ENCODE data around the gene NCOR1. TPM values are rescaled to one million over a fixed set of nuclear protein-coding genes. Genes with fewer than 3 reads are reported as not detected.
A peak's percentile ranks its signal among the peaks of the same experiment; 100 is the strongest.

Gene NCOR1
- total RNA-seq, 1 experiment from 2014 or later, result 83.8 TPM

- BruUV-seq (replicated peaks), result no TSS peak
- Histone ChIP-seq H3K36me3 (ENCODE audit: control insufficient read depth, insufficient read depth, low read length) (no peaks in the 10 kb centered on the region; the same call in 1 of the 2 replicates), H3K9me3 (ENCODE audit: control insufficient read depth, insufficient read depth, low read depth, low read length) (no peaks in the 10 kb centered on the region), H3K27me3 (ENCODE audit: control insufficient read depth, insufficient read depth, low read length) (no peaks in the 10 kb centered on the region), H3K4me3 (ENCODE audit: low read depth in 2 of 2, low read length in 2 of 2) (no peak overlapping the region), H3K27ac (ENCODE audit: low read length) (no peak overlapping the region), H3K4me1 (ENCODE audit: control insufficient read depth, insufficient read depth, low read length) (no peaks in the 10 kb centered on the region)
- POLR2A ChIA-PET, result no interaction called here
- no peak for ATAC-seq
- TF ChIP-seq REST (IDR thresholded peaks at IDR 0.05; ENCODE audit: insufficient read depth in 1 of 2, low read depth in 2 of 2, low read length in 1 of 2) (no peak), TCF7L2 (IDR thresholded peaks at IDR 0.05; ENCODE audit: low read depth, low read length) (no peak), CTCF (IDR thresholded peaks at IDR 0.05) (no peak)
- intact Hi-C loops (cut with micrococcal nuclease; ENCODE audit: unreplicated experiment) (no loop called here), in situ Hi-C loops (cut with HindIII; ENCODE audit: low pct_unique_long_range_greater_than_20kb, low sequenced_read_pairs) (no loop called here)
- CTCF ChIA-PET, result no interaction called here
- DNase-seq (ENCODE audit: low read depth, low spot score), result peak; percentile 35
Observed at GRCh38 chr17:16106161-16106891, 109.0 kb downstream of the NCOR1 start.

GRCh38 chr17:16104189-16104588 lies 111.1 kb downstream of the NCOR1 start:
- no peak for ATAC-seq
- intact Hi-C loops (cut with micrococcal nuclease; ENCODE audit: unreplicated experiment), result no loop called here
- no TSS peak for BruUV-seq (replicated peaks)
- H3K9me3 ChIP-seq (ENCODE audit: control insufficient read depth, insufficient read depth, low read depth, low read length), result no peaks in the 10 kb centered on the region
- H3K4me1 ChIP-seq (ENCODE audit: control insufficient read depth, insufficient read depth, low read length), result no peaks in the 10 kb centered on the region
- H3K4me3 ChIP-seq (ENCODE audit: low read depth in 2 of 2, low read length in 2 of 2), result no peak overlapping the region
- ChIA-PET CTCF (no interaction called here), POLR2A (interaction anchor here (0.6 kb wide), 1 partner anchor 123 kb away, joined by 5 read pairs; no protein-coding TSS in a partner anchor)
- H3K27ac ChIP-seq (ENCODE audit: low read length), result no peak overlapping the region
- H3K27me3 ChIP-seq (ENCODE audit: control insufficient read depth, insufficient read depth, low read length), result no peaks in the 10 kb centered on the region
- DNase-seq (ENCODE audit: low read depth, low spot score), result no peak
- TF ChIP-seq REST (IDR thresholded peaks at IDR 0.05; ENCODE audit: insufficient read depth in 1 of 2, low read depth in 2 of 2, low read length in 1 of 2), result no peak
- no peak for TF ChIP-seq SIN3A (IDR thresholded peaks at IDR 0.05; ENCODE audit: borderline replicate concordance, insufficient read depth, low read depth, low read length)
- no peak for TF ChIP-seq CTCF (IDR thresholded peaks at IDR 0.05)
- no peak for TF ChIP-seq POLR2AphosphoS5 (IDR thresholded peaks at IDR 0.05; ENCODE audit: low read depth, low read length)
- no peak for TF ChIP-seq TCF7L2 (IDR thresholded peaks at IDR 0.05; ENCODE audit: low read depth, low read length)
- peaks cover 2% of the 10 kb centered on the region; the same call in 1 of the 2 replicates for H3K36me3 ChIP-seq (ENCODE audit: control insufficient read depth, insufficient read depth, low read length)
- in situ Hi-C loops (cut with HindIII; ENCODE audit: low pct_unique_long_range_greater_than_20kb, low sequenced_read_pairs), result no loop called here
